ENCODE results near the gene CIZ1.
A peak's percentile ranks its signal among the peaks of the same experiment; 100 is the strongest.
"Not testable (repeated sequence)": the region's sequence is repeated elsewhere in the genome, so short reads cannot be mapped to it uniquely, and the experiment has no call there.

CIZ1 gene

DNA sequence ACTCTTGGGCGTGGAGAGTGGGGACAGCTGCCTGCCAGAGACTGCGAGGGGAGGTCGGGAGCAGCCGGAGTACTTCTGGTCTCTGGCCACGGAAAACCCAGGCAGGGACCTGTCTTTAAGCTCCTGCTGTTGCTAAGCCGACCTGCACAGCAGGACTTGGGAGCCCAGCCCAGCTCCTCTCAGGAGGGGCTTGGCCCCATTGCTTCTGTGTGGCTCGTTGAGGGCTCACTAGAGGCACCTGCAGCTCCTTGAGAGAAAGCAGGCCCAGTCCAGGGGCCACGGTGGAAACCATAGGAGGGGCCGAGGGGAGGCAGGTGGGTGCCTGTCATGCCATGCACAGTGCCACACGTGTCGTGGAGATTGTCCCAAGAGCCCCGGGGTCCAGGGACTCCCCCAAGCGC is 45.4 kb downstream of the CIZ1 start:
- no peak for DNase-seq (ENCODE audit: low read depth)

DNA sequence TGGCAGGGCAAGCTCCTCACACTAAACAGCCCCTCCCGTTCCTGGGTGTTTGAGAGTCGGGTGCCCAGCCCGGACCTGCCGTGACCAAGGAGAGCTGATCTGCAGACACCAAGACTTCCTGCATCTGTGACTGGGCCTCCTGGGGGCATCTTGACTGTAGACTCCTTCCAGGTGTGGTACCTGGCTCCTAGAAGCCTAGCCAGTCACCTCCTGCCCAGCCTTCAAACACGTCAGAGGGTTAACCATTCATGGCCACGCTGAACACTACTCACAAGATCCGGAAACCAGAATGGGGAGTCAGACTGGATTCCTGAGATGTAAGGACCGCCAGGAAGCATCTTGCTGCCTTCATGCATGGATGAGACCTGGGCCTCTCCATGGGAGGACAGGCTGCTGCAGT is 45.8 kb downstream of the CIZ1 start:
- no peak for DNase-seq (ENCODE audit: low read depth)

DNA sequence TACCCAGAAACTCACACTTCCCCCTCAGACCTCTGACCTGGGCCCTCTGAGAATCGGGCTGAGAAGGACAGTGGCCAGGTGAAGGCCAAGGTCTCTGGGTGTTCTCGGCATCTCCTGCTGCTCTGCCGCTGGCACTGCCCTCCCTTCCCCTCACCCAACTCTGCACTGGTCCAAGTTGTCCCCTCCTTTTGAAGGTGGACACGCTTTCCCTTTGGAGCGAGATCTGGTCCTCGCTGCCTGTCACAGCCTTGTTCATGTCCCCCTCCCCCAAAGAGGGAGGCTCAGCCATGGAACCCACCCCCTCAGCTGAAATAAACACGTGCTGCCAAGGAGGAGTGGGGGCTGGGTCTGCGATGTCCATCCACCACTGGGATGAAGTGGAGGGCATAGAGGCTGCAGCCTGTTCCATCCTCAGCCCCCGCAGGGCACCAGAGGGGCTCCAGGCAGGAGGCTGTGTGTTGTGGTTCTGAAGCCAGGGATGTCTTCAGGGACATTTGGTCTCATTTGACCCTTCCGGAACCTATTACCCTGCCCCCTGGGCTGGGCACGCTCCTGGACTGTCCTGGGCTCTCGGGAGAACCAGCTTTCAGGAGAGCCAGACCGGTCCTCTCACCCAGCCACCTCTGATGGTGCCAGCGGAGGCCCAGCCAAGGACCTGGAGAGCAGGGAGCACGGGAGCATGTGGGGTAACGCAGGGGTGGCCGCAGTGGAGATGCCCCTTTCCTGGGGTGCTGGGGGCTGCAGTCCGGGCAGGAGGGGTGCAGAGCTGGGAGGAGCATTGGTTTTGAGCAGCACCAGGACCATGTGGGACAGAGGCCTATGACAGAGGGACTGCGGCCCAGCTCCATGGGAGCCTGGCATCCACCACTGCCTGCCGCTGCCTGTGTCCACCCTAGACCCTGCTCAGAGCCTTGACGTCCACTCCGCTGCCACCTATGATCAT is 46.9 kb downstream of the CIZ1 start:
- DNase-seq (ENCODE audit: low read depth) = no peak

DNA sequence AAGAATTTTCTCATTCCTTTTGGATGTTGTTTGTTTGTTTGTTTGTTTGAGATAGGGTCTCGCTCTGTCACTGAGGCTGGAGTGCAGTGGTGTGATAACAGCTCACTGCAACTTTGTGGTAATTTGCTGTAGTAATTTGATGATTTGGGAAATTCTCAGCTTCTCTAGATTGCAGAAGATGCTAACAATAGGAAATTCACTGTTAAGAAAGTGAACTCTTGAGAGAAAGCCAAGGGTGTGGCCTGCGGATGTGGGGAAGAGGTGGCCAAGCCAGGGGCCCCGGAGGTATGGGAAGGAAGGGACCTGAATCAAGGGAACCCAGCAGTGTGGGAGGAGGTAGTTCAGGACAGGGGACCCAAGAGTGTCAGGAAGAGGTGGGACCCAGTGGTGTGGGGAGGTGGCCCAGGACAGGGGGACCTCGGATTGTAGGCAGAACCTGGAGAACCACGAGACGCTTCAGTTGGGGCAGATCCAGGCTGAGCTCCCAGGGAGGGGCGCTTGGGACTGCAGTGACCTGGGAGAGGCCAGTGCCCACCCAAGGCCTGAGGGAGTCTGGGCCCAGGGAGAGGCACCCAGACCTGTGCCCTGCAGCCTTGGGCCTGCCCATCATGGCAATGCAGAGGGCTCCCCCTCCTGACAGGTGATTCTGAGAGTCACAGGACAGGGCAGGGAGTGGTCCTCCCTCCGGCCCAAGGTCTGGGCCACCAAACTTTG is 47.7 kb downstream of the CIZ1 start:
- DNase-seq (ENCODE audit: low read depth) = no peak

DNA sequence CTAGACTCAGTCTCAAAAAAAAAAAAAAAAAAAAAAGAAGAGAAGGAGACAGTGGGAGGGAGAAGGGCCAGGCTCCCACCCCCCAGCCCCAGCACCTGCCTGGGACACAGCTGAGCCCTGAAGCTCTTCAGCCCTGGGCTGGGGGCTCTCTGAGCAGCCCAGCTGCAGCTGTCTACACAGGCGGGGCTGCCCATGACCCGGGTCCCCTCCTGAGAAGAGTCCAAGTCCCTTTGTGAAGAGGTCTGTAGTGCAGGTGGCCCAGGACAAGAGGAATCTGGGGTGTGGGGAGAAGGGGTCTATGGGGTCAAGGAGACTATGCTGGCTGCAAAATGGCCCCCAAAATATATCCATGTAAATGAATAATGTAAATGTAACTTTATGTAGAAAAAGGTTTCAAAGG is 48.8 kb downstream of the CIZ1 start:
- DNase-seq (ENCODE audit: low read depth) = no peak

DNA sequence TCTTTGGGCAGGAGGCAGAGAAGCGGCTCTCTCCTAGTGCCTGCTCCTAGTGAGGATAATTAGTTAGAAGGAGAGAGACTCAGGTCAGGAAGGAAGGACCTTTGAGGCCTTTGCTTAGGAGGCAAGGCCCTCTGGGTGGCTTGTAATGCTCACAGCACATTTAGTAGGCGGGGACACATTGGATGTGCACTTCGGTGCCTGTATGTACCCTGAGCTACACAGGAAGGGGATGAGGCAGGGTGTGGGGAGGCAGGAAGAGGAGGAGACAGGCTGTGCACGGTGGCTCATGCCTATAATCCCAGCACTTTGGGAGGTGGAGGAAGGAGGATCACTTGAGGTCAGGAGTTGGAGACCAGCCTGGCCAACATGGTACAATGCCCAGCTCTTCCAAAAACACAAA is 49.3 kb downstream of the CIZ1 start:
- no peak for DNase-seq (ENCODE audit: low read depth)

DNA sequence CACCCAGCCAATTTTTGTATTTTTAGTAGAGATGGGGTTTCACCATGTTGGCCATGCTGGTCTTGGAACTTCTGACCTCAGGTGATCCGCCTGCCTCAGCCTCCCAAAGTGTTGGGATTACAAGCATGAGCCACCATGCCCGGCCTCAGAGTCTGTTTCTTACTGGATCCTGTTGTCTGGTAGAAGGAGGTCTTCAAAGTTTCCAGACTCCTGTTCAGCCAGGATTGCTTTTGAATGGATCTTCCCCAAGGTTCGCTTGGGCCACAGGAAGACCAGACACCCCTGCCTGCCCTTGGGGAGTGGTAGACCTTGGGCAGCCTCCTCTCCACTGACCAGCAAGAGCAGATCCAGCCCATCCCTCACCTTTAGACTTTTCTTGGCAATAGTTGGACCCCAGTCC is 49.8 kb downstream of the CIZ1 start:
- DNase-seq (ENCODE audit: low read depth) = no peak

DNA sequence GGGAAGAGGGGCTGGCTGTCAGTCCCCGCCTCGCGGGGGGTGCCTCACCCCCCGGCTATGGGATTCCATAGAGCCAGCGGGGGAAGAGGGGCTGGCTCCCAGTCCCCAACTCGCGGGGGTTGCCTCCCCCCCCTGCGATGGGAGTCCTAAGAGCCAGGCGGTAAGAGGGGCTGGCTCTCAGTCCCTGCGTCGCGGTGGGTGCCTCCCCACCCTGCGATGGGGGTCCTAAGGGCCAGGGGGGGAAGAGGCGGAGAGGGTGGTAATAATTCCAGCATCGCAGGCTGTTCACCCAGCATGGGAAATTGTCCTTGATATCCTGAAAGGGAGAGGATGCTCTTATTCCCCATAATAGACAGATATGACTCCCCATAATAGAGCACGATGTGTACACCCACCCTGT is 51.8 kb downstream of the CIZ1 start:
- no peak for DNase-seq (ENCODE audit: low read depth)

DNA sequence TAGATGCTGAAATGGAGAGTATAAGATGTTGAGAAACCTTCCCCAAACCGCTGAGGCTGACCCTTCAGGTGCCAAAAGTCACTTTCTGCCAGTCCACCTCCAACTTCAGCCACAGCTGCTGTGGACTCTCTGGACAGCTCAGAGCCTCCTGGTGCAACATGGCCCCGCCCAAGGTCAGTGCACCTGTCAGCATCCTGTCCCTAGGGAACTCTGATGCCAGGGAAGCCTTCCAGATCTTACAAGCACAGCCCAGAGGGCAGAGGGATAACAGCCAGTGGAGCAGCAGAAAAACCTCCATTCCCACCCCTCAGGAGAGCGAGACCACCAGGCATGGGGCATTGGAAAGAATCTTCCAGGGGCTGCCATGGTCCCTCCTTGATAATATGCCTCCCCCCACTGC is 53.4 kb downstream of the CIZ1 start:
- no peak for DNase-seq (ENCODE audit: low read depth)

DNA sequence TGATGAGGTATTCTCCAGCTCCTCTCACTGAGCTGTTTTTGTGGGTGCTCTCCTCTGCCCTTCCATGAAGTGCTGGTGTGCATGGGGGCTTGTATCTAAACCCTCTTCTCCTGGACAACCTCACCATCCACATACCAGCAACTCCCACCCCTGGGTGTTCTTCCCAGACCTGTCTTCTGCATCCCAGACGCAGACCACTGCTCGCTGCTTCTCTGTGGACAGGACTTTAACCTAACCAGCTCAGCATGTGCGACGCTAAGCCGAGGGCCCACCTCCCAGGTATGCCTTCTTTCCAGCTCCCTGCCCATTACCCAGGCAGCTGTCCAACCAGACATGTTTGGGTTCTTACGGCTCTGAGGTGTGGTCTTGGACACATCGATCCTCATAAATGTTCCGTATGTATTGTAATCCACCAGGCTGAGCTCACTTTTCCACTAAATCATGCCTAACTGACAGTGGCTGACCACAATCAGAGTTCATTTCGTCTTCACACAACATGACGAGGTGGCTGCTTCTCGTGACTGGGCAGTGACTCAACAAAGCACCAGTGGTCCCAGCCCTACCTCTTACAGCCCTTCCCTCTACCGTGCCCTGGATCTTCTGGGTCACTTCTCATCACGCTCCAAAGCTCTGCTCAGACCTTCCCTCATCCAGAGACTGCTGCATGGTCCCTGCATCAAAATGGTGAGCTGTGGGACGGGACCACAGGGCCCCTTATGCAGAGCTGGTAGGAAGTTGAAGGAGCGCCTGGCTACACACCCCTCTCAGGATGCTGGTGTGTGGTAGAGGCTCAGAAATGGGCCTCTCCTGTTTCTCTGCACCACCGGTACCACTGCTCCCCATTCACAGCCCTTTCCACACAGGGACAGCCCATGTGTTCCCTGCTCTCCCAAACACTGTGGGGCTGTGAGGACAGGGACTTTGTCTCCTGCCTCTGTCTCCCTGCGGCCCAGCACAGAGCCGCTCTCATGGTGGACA is 54.3 kb downstream of the CIZ1 start:
- DNase-seq (ENCODE audit: low read depth) = peak; percentile 91

DNA sequence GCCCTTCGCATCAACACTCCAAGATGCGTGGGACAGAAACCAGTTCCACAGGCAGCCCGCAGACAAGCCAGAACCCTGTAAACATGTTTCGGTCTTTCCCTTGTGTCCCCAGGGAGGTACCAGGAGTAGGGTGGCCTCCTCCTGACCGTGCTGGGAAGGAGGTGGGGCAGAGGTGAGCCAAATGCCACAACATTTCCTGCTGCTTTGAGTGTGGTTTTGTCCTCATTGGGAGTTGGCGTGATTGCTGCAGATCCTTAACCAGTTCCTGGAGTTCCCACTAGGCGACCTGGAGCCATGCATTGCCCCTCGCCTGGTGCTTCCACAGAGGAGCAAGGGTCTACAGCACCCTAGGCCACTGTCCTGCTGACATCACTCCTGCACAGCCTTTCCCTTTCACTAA is 55.8 kb downstream of the CIZ1 start:
- not testable (repeated sequence) for DNase-seq (ENCODE audit: low read depth)

DNA sequence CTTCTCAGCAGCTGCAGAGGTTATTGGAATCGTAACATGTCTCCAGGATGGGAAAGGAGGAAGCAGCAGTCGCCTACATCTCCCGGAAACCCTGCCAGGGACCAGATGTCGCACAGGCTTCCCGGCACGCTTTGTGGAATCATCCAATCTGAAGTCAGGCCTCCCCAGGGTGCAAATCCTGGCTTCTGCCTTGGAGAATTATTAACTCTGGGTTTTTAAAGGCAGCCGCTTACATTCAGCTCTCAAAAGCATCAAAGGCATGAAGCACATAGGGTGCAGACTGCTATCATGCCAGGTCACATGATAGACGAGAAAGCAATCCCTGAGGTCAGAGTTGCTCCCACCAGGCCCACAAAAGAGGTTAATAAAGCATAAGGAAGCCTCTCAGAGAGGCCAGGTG is 59.2 kb downstream of the CIZ1 start:
- not testable (repeated sequence) for DNase-seq (ENCODE audit: low read depth)

DNA sequence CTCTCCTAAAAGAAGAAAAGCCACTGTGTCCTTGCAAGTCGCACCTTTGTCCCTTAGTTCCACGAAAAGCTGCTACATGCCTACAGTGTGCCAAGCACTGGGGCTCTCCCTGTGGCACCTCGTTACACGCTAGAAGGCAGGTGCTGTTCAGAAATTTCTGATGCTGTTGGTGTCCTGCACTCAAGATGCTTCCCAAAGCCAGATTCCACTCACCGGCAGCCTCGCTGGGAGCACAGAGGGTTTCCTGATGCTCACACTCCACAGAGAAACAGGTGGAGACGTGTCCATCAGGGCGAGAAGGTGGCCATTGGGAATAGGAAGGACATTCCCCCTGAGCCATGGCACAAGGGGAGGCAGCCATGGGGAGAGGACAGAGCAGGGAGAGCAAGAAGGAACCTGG is 60.0 kb downstream of the CIZ1 start:
- DNase-seq (ENCODE audit: low read depth) = not testable (repeated sequence)

DNA sequence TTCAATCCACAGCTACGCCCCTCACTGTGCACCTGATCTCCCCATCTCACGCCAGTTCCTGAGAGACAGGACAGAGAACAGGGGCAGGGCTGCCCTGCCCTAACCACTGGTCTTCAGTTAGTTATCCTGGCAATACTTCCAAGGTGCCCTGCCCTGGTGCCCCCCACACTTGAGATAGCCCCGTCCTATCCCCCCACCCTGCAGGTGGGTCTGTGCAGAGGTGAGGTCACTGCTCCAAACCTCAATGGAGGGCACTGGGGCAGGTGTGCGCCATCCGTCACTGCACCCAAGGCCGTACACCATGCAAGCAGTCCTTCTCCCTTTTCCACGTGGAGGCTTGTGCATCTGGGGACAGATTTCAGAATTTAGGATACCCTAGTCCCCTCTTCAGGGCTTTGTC is 60.7 kb downstream of the CIZ1 start:
- not testable (repeated sequence) for DNase-seq (ENCODE audit: low read depth)

DNA sequence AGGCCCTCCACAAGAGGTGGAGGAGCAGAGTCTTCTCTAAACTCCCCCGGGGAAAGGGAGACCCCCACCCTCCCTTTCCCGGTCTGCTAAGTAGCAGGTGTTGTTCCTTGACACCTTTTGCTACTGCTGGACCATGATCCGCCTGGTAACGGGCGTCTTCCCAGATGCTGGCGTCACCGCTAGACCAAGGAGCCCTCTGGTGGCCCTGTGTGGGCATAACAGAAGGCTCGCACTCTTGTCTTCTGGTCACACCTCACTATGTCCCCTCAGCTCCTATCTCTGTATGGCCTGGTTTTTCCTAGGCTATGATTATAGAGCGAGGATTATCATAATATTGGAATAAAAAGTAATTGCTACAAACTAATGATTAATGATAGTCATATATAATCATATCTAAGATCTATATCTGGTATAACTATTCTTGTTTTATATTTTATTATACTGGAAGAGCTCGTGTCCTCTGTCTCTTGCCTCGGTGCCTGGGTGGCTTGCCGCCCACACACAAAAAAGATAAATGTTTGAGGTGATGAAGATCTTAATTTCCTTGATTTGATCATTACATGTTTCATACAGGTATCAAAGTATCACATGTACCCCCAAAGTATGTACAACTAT is 61.3 kb downstream of the CIZ1 start:
- DNase-seq (ENCODE audit: low read depth) = not testable (repeated sequence)

DNA sequence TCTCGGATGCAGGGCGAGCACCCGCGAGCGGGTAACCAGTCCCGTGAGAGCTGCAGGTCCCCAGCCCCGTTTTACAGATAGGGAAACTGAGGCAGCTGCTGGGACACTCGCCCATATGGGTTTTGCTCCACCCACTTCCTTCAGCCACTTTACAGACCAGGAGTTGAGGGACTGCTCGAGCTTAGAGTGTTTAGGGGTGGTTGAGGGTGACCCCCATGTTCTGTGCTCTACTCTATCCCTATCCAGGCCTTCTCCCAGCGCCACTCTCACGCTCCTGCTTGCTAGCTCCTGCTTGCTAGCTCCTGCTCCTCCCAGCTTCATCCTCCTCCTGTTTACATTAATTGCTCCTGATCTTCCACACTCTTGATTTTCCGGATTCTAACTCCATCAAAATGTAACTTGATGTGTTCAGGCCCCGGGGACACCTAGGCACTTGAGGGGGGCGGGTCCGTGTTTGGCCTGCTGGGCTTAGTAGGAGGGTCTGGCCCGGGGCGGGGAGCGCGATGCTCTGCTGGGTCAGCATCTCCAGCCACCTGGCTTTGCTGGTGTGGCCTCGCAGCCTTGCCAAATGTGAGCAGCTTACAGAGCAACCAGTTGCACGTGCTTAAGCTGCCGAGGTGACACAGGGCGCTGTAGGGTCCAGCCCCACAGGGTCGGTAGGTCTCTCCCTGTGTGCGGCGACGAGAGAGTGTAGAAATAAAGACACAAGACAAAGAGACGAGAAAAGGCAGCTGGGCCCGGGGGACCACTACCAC is 62.4 kb downstream of the CIZ1 start:
- DNase-seq (ENCODE audit: low read depth) = no peak

DNA sequence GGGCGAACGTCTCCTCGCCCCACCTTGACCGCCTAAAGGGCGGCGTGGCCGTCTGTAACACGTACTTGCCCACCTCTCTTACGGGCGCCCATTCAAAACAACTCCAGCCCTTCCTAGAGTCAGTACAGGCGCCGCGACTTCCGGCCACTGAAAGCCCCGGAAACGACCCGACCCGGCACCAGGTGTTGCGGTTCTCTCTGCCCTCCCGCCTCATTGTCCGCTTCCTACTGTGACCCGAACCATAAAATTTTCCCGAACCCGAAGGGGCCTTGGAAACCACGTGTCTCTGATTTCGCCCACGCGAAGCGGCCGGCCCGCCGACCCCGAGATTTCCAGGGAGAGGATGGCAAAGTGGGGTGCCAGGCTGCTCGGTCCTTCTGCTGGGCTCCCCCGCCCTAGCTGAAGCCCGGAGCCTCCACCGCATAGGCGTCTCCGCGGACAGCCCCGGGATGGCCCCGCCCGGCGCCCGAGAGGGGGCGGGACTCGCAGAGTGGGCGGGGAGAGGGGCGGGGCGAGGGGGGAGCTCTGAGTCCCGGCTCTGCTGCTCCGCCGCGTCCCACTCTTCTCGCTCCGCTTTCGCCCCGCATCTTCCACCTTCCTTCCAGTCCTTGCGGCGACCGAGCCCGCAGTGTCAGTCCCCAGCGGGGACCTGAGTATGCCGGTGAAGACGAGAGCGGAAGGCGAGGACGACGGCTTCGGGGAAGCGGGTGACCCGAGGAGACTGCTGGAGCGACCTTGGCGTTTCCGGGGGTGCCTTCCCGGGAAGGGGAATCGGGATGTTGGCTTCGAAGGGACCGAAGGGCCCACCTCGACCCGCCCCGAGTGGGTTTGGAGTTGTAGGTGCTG is 63.2 kb downstream of the CIZ1 start:
- peak; percentile 95 for DNase-seq (ENCODE audit: low read depth)

DNA sequence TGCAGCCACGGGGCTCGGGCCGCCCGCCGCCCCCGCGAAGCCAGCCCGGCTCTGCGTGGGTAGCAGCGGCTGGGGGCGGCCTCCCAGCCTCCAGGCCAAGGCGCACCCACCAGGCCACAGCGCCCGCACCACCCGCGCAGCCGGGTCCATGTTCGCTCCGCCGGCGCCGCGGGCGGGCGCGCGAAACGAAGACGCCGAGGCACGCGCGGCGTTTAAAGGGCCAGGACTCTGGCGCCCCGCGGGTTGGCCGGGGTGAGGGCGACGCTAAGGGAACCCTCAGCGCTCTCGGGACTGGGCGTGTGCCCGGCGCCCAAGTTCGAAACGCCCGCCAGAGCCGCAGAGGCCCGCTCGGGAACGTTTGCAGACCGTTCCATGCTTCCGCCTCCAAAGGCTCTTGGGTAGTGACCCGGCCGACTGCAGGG is 63.8 kb downstream of the CIZ1 start, which contains the start of gene PTGES2:
Gene PTGES2, minus strand, starts transcription at position 162 of the 422 bp plus-strand sequence. Its CDS starts 12 bp downstream, at position 150.
- DNase-seq (ENCODE audit: low read depth) = peak; percentile 90

DNA sequence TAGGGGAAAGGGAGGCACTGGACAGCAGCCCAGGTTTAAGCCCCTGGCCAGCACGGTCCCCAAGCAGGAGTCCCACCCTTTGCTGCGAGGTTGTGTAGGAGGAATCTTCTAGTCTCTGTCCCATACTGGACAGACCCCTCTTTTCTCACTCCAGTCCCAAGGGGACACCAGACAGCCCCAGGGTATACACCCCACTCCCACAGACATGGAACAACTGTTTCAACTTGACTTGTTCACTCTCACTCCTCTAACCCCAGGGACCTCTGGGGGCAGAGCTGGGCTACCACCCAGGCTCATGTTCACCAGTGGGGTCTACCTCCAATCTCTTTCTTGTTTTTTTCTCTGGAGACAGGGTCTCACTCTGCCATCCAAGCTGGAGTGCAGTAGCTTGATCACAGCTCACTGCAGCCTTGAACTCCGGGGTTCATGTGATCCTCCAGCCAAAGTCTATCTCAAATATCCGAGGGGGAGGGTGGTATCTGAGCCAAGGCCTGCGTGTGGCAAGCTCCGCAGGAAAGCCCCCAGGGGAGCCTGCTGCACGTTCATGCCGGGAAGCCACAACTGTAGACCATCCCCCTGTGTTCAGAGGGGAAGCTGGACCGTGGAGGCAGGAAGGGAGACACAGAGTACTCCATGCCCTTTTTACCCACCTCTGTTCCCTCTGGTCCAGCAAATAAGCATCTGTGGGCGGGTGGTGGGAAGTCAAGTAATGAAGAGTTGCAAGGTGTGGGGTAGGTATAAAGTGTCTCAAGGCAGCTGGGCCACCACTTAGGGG is 65.6 kb downstream of the CIZ1 start:
- no peak for DNase-seq (ENCODE audit: low read depth)
